ENCODE results near the gene CA11. TPM values are rescaled to one million over a fixed set of nuclear protein-coding genes. Genes with fewer than 3 reads are reported as not detected.

CA11 gene
- total and polyA plus RNA-seq, 2 of the 8 experiments (the other 6 are each of a cell fraction or from before 2014, with no cell fraction given), result 51.7 to 71.4 TPM

DNA sequence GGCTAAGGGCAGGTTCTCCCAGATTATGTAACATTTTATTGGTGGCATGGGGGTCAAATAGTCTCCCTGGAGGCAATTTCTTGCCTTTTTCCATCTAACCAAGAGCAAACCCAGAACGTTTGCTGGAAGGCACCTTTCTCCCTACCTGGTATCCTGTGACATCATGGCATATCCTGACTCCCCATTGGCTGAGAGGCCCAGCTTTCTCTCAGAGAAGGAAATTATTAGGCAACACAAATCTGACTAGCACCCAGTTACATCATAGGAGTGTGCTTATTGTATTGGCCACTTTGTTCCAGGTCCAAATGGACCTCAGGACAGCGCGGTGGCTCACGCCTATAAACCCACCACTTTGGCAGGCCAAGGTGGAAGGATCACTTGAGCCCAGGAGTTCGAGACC lies 13.8 kb upstream of the CA11 start:
- H3K9ac ChIP-seq (replicated peaks in 1 of 4; ENCODE audit: extremely low read depth in 1 of 4, low read depth in 3 of 4, low read length in 3 of 4), result no peak overlapping the region
- no peak overlapping the region for H2BK120ac ChIP-seq (replicated peaks; ENCODE audit: low read depth, low read length)
- no peak overlapping the region for H4K91ac ChIP-seq (replicated peaks; ENCODE audit: insufficient read length, low read length)
- TF ChIP-seq, protein P1, sequence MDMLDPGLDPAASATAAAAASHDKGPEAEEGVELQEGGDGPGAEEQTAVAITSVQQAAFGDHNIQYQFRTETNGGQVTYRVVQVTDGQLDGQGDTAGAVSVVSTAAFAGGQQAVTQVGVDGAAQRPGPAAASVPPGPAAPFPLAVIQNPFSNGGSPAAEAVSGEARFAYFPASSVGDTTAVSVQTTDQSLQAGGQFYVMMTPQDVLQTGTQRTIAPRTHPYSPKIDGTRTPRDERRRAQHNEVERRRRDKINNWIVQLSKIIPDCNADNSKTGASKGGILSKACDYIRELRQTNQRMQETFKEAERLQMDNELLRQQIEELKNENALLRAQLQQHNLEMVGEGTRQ (IDR thresholded peaks at IDR 0.05; ENCODE audit: low read length), result no peak
- TF ChIP-seq RFX5 (IDR thresholded peaks at IDR 0.05; ENCODE audit: borderline replicate concordance, low read depth, low read length), result peak; percentile 86
- FAIRE-seq (no peak), DNase-seq (ENCODE audit: low read depth in 1 of 2, low spot score in 2 of 2) (no peak)
- H2BK20ac ChIP-seq (ENCODE audit: low read length), result no peak overlapping the region
- H3K14ac ChIP-seq (ENCODE audit: insufficient read length), result no peak overlapping the region
- no peaks in the 10 kb centered on the region for H3K36me3 ChIP-seq (ENCODE audit: control insufficient read depth in 2 of 4, insufficient read depth in 4 of 4, low read length in 3 of 4)
- no peak overlapping the region for H3K27ac ChIP-seq (ENCODE audit: low read depth, low read length)
- H3K4ac ChIP-seq (replicated peaks; ENCODE audit: insufficient read length, low read depth, low read length), result no peak overlapping the region
- H4K8ac ChIP-seq (ENCODE audit: extremely low read depth, insufficient read depth, low read length), result no peak overlapping the region
- H3K56ac ChIP-seq (replicated peaks; ENCODE audit: insufficient read length, low read depth, low read length), result no peak overlapping the region
- no peak overlapping the region for H2BK12ac ChIP-seq (ENCODE audit: low read depth, low read length)
- no peaks in the 10 kb centered on the region for H3K79me2 ChIP-seq (ENCODE audit: control insufficient read depth in 1 of 2, insufficient read depth in 2 of 2, low read length in 2 of 2)
- no peak overlapping the region for H2BK15ac ChIP-seq (ENCODE audit: low read length)
- no peak overlapping the region for H2AK5ac ChIP-seq (ENCODE audit: low read depth, low read length)
- no peak overlapping the region for H3K4me2 ChIP-seq (ENCODE audit: insufficient read depth in 1 of 2, low read depth in 2 of 2, low read length in 2 of 2)
- POLR2A ChIA-PET (ENCODE audit: partially characterized antibody), result interaction anchor here (1.3 kb wide), 1 partner anchor 14 kb away, joined by 5 read pairs; the partner anchor contains the start of gene CA11
- H2BK5ac ChIP-seq (ENCODE audit: low read depth, low read length), result no peak overlapping the region
- H3K9me3 ChIP-seq (ENCODE audit: insufficient read depth in 2 of 2, low read depth in 1 of 2, low read length in 1 of 2), result no peaks in the 10 kb centered on the region; a peak in 2 of 4 replicates
- H4K5ac ChIP-seq (ENCODE audit: insufficient read length, low read depth, low read length), result no peak overlapping the region
- no peaks in the 10 kb centered on the region; a peak in 1 of 7 replicates for H3K27me3 ChIP-seq (replicated peaks in 1 of 4; ENCODE audit: control insufficient read depth in 3 of 4, extremely low read depth in 1 of 4, insufficient read depth in 3 of 4, low read length in 3 of 4)
- no peaks in the 10 kb centered on the region for H4K20me1 ChIP-seq (replicated peaks in 1 of 2; ENCODE audit: control insufficient read depth in 1 of 2, insufficient read depth in 2 of 2, low read length in 2 of 2)
- H3K79me1 ChIP-seq (ENCODE audit: low read depth, low read length), result no peaks in the 10 kb centered on the region
- H3K23ac ChIP-seq (ENCODE audit: insufficient read length), result no peak overlapping the region
- WGBS, 2 experiments (ENCODE audit: extremely low coverage in 1 of 2, insufficient coverage in 1 of 2, insufficient read length in 1 of 2, insufficient replicate concordance in 2 of 2, low coverage in 1 of 2, low lambda C conversion rate in 2 of 2, missing lambda C conversion rate in 1 of 2), result 85% methylated on average over 5 of the region's 5 CpGs; no CpG with 5 or more reads in 1 of the 2 experiments
- peaks cover 0 to 3% (median 0%) of the 10 kb centered on the region in 4 experiments; a peak in 1 of 7 replicates for H3K4me1 ChIP-seq (replicated peaks in 1 of 4; ENCODE audit: control insufficient read depth in 3 of 4, insufficient read depth in 4 of 4, low read length in 3 of 4)
- no peak overlapping the region for H2AFZ ChIP-seq (ENCODE audit: low read length)
- H3K23me2 ChIP-seq (ENCODE audit: low read depth, low read length), result no peaks in the 10 kb centered on the region
- no peak overlapping the region for H3K18ac ChIP-seq (ENCODE audit: extremely low read depth, low read length)
- CTCF ChIA-PET (ENCODE audit: partially characterized antibody), result interaction anchor here (1.2 kb wide), 1 partner anchor 15 kb away, joined by 4 read pairs; no protein-coding TSS in a partner anchor
- no peak overlapping the region for H3K4me3 ChIP-seq (ENCODE audit: extremely low read depth in 1 of 4, insufficient read depth in 2 of 4, low read depth in 3 of 4, low read length in 4 of 4)

All from H1 (cell line).